GM19395 (cell line): Measurements from ENCODE around the gene NKX2-1.
"Not testable (repeated sequence)": the region's sequence is repeated elsewhere in the genome, so short reads cannot be mapped to it uniquely, and the experiment has no call there.

ENCODE experiments used
- ATAC-seq: cut with Tn5 transposase; IDR thresholded peaks from one replicate; pipeline ENCODE4 v1.9.1; 2021; ENCODE audit warnings: mild to moderate bottlenecking, moderate library complexity; ENCODE audit not compliant: unreplicated experiment

Gene NKX2-1

GRCh38 chr14:36519431-36520321 lies at the start of gene NKX2-1:
Gene NKX2-1, minus strand, starts transcription at chr14:36520232. Its CDS starts 103 bp downstream, at chr14:36520129.
- ATAC-seq, result no peak

- no peak for ATAC-seq
Observed at GRCh38 chr14:36556811-36557433, 36.9 kb upstream of the NKX2-1 start.

- no peak for ATAC-seq
Observed at GRCh38 chr14:36555998-36556743, 36.1 kb upstream of the NKX2-1 start.

- ATAC-seq, result no peak
Observed at GRCh38 chr14:36553656-36554260, 33.7 kb upstream of the NKX2-1 start.

- no peak for ATAC-seq
Observed at GRCh38 chr14:36550899-36551298, 30.9 kb upstream of the NKX2-1 start.

GRCh38 chr14:36544280-36544679 lies 24.2 kb upstream of the NKX2-1 start:
- ATAC-seq, result not testable (repeated sequence)

GRCh38 chr14:36538051-36538450 lies 18.0 kb upstream of the NKX2-1 start:
- ATAC-seq, result no peak

GRCh38 chr14:36529062-36529461 lies 9.0 kb upstream of the NKX2-1 start:
- ATAC-seq, result no peak

- no peak for ATAC-seq
Observed at GRCh38 chr14:36525746-36526099, 5.7 kb upstream of the NKX2-1 start.

- ATAC-seq, result no peak
Observed at GRCh38 chr14:36524874-36525745, 5.1 kb upstream of the NKX2-1 start.

- ATAC-seq, result no peak
Observed at GRCh38 chr14:36524220-36524837, 4.3 kb upstream of the NKX2-1 start.

GRCh38 chr14:36522972-36523715 lies 3.1 kb upstream of the NKX2-1 start:
- ATAC-seq, result no peak

- ATAC-seq, result no peak
Observed at GRCh38 chr14:36522347-36522971, 2.4 kb upstream of the NKX2-1 start.

- ATAC-seq, result no peak
Observed at GRCh38 chr14:36521598-36522345, 1.7 kb upstream of the NKX2-1 start.

- ATAC-seq, result no peak
Observed at GRCh38 chr14:36520601-36521525, 831 bp upstream of the NKX2-1 start.

- no peak for ATAC-seq
Observed at GRCh38 chr14:36518586-36519430, 1.2 kb downstream of the NKX2-1 start.
